Prostate gland (tissue), 2 donors: ENCODE data around the gene RAPGEF4.

Experiments used
- CTCF ChIP-seq, 4 experiments: fragments of 200-600 bp in 2 of 4; fragments of 450-650 bp in 2 of 4; sonication (generic) in 2 of 4; IDR thresholded peaks; 1 replicate in 3 of 4; 2 replicates in 1 of 4; pipeline ENCODE4 v1.5.1; 2016 to 2019; ENCODE audit warnings: antibody characterized with exemption in 4 of 4, mild to moderate bottlenecking in 2 of 4, moderate library complexity in 2 of 4
- POLR2A ChIP-seq: fragments of 450-650 bp; IDR thresholded peaks from one replicate; pipeline ENCODE4 v1.6.1; 2016; ENCODE audit warnings: antibody characterized with exemption, mild to moderate bottlenecking
- POLR2AphosphoS5 ChIP-seq: sonication (generic); formaldehyde crosslinking; IDR thresholded peaks from one replicate; pipeline ENCODE4 v1.6.1; 2017; ENCODE audit warnings: antibody characterized with exemption

- TF ChIP-seq POLR2AphosphoS5, result no peak
- no peak for TF ChIP-seq CTCF (IDR thresholded peaks at IDR 0.05)
- TF ChIP-seq POLR2A, result no peak
Observed at GRCh38 chr2:172865422-172865821, 129.8 kb downstream of the RAPGEF4 start.
